Upper lobe of left lung (tissue), 6 donors: Measurements from ENCODE around the gene TMEM218. TPM values are rescaled to one million over a fixed set of nuclear protein-coding genes. Genes with fewer than 3 reads are reported as not detected.

Experiments used
- ATAC-seq, 2 donors: fragments of 200-7000 bp; cut with Tn5 transposase; one replicate each; pipeline ENCODE4 v1.9.1; 2022; ENCODE audit warnings: mild to moderate bottlenecking in 2 of 2, moderate library complexity in 2 of 2; ENCODE audit not compliant: low FRiP score in 2 of 2
- DNase-seq, 2 donors: peaks; one replicate each; pipeline ENCODE4 v3.0.0-alpha.2; 2019 to 2020
- H3K27ac ChIP-seq, 4 donors: fragments of 200-600 bp; sonication (generic); one replicate each; pipeline ENCODE4 v1.5.1; 2016 to 2019
- H3K27me3 ChIP-seq, 4 donors: fragments of 200-600 bp; sonication (generic); one replicate each; pipeline ENCODE4 v1.5.1; 2017 to 2019
- H3K36me3 ChIP-seq, 4 donors: fragments of 200-600 bp; sonication (generic); one replicate each; pipeline ENCODE4 v1.5.1; 2016 to 2019
- H3K4me1 ChIP-seq, 4 donors: fragments of 200-600 bp; sonication (generic); one replicate each; pipeline ENCODE4 v1.5.1; 2018 to 2019
- H3K4me3 ChIP-seq, 4 donors: fragments of 200-600 bp; sonication (generic); one replicate each; pipeline ENCODE4 v1.5.1; 2017 to 2019; ENCODE audit warnings: mild to moderate bottlenecking in 2 of 4, moderate library complexity in 1 of 4
- H3K9me3 ChIP-seq, 4 donors: fragments of 200-600 bp; sonication (generic); one replicate each; pipeline ENCODE4 v1.5.1; 2018 to 2019
- CTCF ChIP-seq, 6 experiments: fragments of 450-650 bp in 4 of 6; fragments of 200-600 bp in 2 of 6; sonication (generic) in 2 of 6; IDR thresholded peaks; one replicate each; pipeline ENCODE4 v1.5.1; 2016 to 2019; ENCODE audit warnings: antibody characterized with exemption in 6 of 6
- EP300 ChIP-seq, 4 donors: sonication (generic); formaldehyde crosslinking; IDR thresholded peaks; one replicate each; pipeline ENCODE4 v1.5.1; 2017; ENCODE audit warnings: antibody characterized with exemption in 4 of 4, control low read depth in 2 of 4
- POLR2A ChIP-seq, 4 donors: fragments of 450-650 bp; IDR thresholded peaks; one replicate each; pipeline ENCODE4 v1.5.1; 2016 to 2017; ENCODE audit warnings: antibody characterized with exemption in 4 of 4, mild to moderate bottlenecking in 2 of 4
- POLR2AphosphoS5 ChIP-seq, 2 donors: sonication (generic); formaldehyde crosslinking; IDR thresholded peaks; one replicate each; pipeline ENCODE4 v1.5.1; 2017; ENCODE audit warnings: antibody characterized with exemption in 2 of 2
- WGBS, 2 donors: methylation state at CpG; one replicate each; pipeline ENCODE4 v1.1.5; 2017 to 2018; 5-methylcytosine and 5-hydroxymethylcytosine counted together
- total RNA-seq, 6 donors: library from RNA; depleted of rRNA in 4 of 6; stranded (reverse); fragments of >200 nt in 4 of 6; gene quantifications; one replicate each; pipeline versions ENCODE4 v1.1.0 to v1.2.1, GENCODE V29; 2016 to 2021
- donor health status: DM: no; HTN: no; CAD: no; lungs with moderate emphysema.
- donor health status: DM: no; HTN: yes; CAD: no; lungs with severe emphysema.

Gene TMEM218
- total RNA-seq, 6 donors from 2014 or later: 11.1 to 25.1 (median 17.3) TPM

- WGBS, 2 donors: 78 to 82% methylated on average over 2 of the region's 2 CpGs
- Histone ChIP-seq H3K27me3 (no peaks in the 10 kb centered on the region), H3K36me3 (no peaks in the 10 kb centered on the region), H3K4me1 (peaks cover 0 to 10% (median 2%) of the 10 kb centered on the region in 4 donors), H3K4me3 (no peak overlapping the region), H3K27ac (no peak overlapping the region), H3K9me3 (no peaks in the 10 kb centered on the region)
- DNase-seq (no peak), ATAC-seq (no peak)
- TF ChIP-seq POLR2A (IDR thresholded peaks at IDR 0.05): no peak
Measured at GRCh38 chr11:125088123-125088522, 23.3 kb downstream of the TMEM218 start.

- H3K4me3 ChIP-seq: no peak overlapping the region
- H3K27me3 ChIP-seq: no peaks in the 10 kb centered on the region
- 73 to 86% methylated on average over 5 to 14 of the region's 14 CpGs for WGBS, 2 donors
- H3K9me3 ChIP-seq: no peaks in the 10 kb centered on the region
- ATAC-seq: no peak
- peaks cover 0 to 7% (median 2%) of the 10 kb centered on the region in 4 donors for H3K4me1 ChIP-seq
- no peak for DNase-seq
- no peak overlapping the region for H3K27ac ChIP-seq
- TF ChIP-seq POLR2AphosphoS5 (IDR thresholded peaks at IDR 0.05) (no peak), POLR2A (IDR thresholded peaks at IDR 0.05) (no peak), EP300 (IDR thresholded peaks at IDR 0.05) (no peak), CTCF (IDR thresholded peaks at IDR 0.05) (no peak)
- no peaks in the 10 kb centered on the region for H3K36me3 ChIP-seq
Measured at GRCh38 chr11:125086633-125087296, 24.7 kb downstream of the TMEM218 start.

- ATAC-seq (peak; percentile 9 to 16), DNase-seq (no peak)
- Histone ChIP-seq H3K36me3 (no peaks in the 10 kb centered on the region), H3K27me3 (no peaks in the 10 kb centered on the region), H3K4me3 (no peak overlapping the region), H3K4me1 (no peaks in the 10 kb centered on the region), H3K27ac (no peak overlapping the region), H3K9me3 (no peaks in the 10 kb centered on the region)
- TF ChIP-seq EP300 (IDR thresholded peaks at IDR 0.05): no peak
- TF ChIP-seq POLR2A (IDR thresholded peaks at IDR 0.05): no peak
- 83 to 84% methylated on average over 9 to 20 of the region's 20 CpGs for WGBS, 2 donors
Measured at GRCh38 chr11:125085301-125086081, 25.9 kb downstream of the TMEM218 start.

- Histone ChIP-seq H3K4me3 (no peak overlapping the region), H3K4me1 (no peaks in the 10 kb centered on the region), H3K27me3 (no peaks in the 10 kb centered on the region), H3K27ac (no peak overlapping the region), H3K9me3 (no peaks in the 10 kb centered on the region), H3K36me3 (no peaks in the 10 kb centered on the region)
- DNase-seq: no peak
- ATAC-seq: no peak
- no peak for TF ChIP-seq CTCF (IDR thresholded peaks at IDR 0.05)
- no peak for TF ChIP-seq POLR2AphosphoS5 (IDR thresholded peaks at IDR 0.05)
- no peak for TF ChIP-seq EP300 (IDR thresholded peaks at IDR 0.05)
- TF ChIP-seq POLR2A (IDR thresholded peaks at IDR 0.05): no peak
- WGBS, 2 donors: 83 to 88% methylated on average over 6 to 8 of the region's 8 CpGs
Measured at GRCh38 chr11:125084761-125085231, 26.6 kb downstream of the TMEM218 start.

- Histone ChIP-seq H3K27me3 (no peaks in the 10 kb centered on the region), H3K36me3 (no peaks in the 10 kb centered on the region), H3K4me3 (no peak overlapping the region), H3K9me3 (no peaks in the 10 kb centered on the region), H3K27ac (no peak overlapping the region), H3K4me1 (no peaks in the 10 kb centered on the region)
- DNase-seq (no peak), ATAC-seq (no peak)
- TF ChIP-seq EP300 (IDR thresholded peaks at IDR 0.05): no peak
- TF ChIP-seq POLR2AphosphoS5 (IDR thresholded peaks at IDR 0.05): no peak
- no peak for TF ChIP-seq CTCF (IDR thresholded peaks at IDR 0.05)
- TF ChIP-seq POLR2A (IDR thresholded peaks at IDR 0.05): no peak
- WGBS, 2 donors: 94 to 95% methylated on average over 11 of the region's 11 CpGs
Measured at GRCh38 chr11:125084057-125084416, 27.4 kb downstream of the TMEM218 start.
